Smooth muscle cell of the brain vasculature (primary cell): ENCODE results near the gene APOBEC3H.

Experiments
- DNase-seq: peaks from one replicate; pipeline ENCODE4 v3.0.0-alpha.2; 2012; ENCODE audit warnings: low read depth, low spot score

Gene APOBEC3H

GRCh38 chr22:39135092-39135896, 38.2 kb downstream of the APOBEC3H start:
- no peak for DNase-seq

GRCh38 chr22:39136317-39136716, 39.3 kb downstream of the APOBEC3H start:
- DNase-seq = no peak

GRCh38 chr22:39138357-39138997, 41.4 kb downstream of the APOBEC3H start:
- DNase-seq = no peak

GRCh38 chr22:39139933-39140332, 42.9 kb downstream of the APOBEC3H start:
- no peak for DNase-seq

- DNase-seq = no peak
These were observed 45.1 kb downstream of the APOBEC3H start for GRCh38 chr22:39142088-39142680.

GRCh38 chr22:39144101-39144767, 47.2 kb downstream of the APOBEC3H start:
- DNase-seq = no peak

- no peak for DNase-seq
These were observed 49.4 kb downstream of the APOBEC3H start for GRCh38 chr22:39146256-39147101.

GRCh38 chr22:39147335-39148025, 50.4 kb downstream of the APOBEC3H start:
- DNase-seq = no peak

GRCh38 chr22:39148026-39148726, 51.1 kb downstream of the APOBEC3H start:
- DNase-seq = no peak

- DNase-seq = no peak
These were observed 51.9 kb downstream of the APOBEC3H start for GRCh38 chr22:39148727-39149535.

- DNase-seq = no peak
These were observed 53.1 kb downstream of the APOBEC3H start for GRCh38 chr22:39149915-39150847.

- no peak for DNase-seq
These were observed 53.8 kb downstream of the APOBEC3H start for GRCh38 chr22:39150848-39151215.

- no peak for DNase-seq
These were observed 54.4 kb downstream of the APOBEC3H start for GRCh38 chr22:39151329-39151975.

- DNase-seq = no peak
These were observed 55.0 kb downstream of the APOBEC3H start for GRCh38 chr22:39152024-39152510.

- DNase-seq = no peak
These were observed 55.6 kb downstream of the APOBEC3H start, which contains the start of gene CBX7 for GRCh38 chr22:39152511-39153219. TSS of gene CBX7 (minus strand) at chr22:39152680. CDS start at chr22:39152444, 236 bp downstream.

- no peak for DNase-seq
These were observed 56.2 kb downstream of the APOBEC3H start for GRCh38 chr22:39153220-39153717.
